ENCODE data around the gene LRRC45.

LRRC45 gene

DNA sequence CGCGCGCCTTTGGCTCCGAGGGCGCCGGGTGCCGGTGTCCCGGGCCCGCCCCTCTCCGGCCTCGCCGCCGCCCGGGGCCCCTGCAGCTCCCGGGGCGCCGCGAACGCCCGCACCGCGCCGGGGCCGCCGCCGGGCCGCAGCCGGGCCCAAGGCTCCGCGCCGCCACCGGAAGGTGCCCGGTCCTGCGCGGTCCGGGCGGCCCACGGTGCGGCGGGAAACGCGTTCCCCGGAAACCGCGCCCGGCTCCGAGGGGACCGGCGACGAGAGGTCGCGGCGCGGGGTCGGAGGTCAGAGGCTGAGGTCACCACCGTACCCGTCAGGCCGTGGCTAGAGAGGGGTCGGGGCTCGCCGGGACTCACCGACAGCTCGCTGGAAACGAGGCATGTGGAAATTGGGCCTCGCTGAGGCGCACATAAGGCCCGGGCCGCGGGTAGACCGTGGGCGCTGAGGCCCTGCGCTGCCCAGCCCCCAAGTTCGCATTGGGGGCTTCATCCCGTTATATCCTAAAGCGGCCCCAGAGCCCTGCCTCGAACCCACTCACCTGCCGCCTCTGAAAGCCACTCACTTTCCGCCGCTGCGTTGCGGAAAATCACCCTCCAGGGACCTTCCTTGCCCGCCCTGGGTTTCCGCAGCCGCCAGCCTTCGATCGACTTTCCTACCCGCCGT lies 42.7 kb downstream of the LRRC45 start, which contains the start of gene DUS1L:
Gene DUS1L, minus strand, starts transcription at position 167 of the 666 bp plus-strand sequence. CDS start 745 bp downstream, outside the sequence.
- DNase-seq, result no peak

DNA sequence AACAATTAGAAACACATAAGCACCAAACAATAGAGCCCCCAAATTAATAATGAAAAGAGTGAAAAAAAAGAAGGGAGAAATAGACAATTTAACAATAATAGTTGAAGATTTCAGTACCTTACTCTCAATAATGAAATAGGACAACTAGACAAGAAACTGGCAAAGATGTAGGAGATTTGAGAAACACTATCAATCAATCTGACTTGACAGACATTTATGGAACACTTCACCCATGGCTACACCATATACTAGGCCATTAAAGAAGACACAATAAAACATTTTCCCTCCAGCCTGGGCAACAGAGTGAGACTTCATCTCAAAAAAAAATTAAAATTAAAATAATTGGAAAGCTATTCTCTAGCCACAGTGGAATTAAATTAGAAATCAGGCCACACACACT lies 47.5 kb downstream of the LRRC45 start:
- DNase-seq, result no peak

DNA sequence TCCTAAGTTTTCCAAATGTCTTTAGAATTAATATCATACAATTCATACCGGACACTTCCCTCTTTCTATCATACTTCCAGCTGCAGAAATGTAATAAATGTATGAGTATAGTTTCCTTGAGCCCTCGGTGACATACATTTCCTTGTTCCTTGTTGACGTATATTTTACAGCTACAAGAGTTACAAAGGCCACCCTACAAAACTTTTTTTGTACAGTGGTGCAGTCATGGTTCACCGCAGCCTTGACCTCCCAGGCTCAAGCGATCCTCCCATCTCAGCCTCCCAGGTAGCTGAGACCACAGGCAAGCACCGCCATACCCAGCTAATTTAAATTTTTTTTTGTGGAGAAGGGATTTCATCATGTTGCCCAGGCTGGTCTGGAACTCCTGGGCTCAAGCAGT lies 49.7 kb downstream of the LRRC45 start:
- no peak for DNase-seq

DNA sequence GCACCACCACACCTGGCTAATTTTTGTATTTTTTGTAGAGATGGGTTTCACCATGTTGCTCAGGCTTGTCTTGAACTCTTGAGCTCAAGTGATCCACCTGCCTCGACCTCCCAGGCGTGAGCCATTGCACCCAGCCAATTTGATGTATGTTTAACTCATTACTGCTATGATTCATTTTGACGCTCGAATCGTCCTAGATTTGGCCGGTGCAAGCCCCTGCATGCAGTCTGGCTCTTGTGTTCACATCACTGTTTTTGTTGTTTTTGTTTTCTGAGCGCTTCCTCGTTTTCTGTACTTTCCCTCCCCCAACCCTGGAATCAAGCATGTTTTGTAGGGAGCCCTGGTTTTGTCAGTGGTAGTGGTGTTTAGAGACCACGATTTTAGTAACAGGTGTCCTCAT lies 50.3 kb downstream of the LRRC45 start:
- no peak for DNase-seq

DNA sequence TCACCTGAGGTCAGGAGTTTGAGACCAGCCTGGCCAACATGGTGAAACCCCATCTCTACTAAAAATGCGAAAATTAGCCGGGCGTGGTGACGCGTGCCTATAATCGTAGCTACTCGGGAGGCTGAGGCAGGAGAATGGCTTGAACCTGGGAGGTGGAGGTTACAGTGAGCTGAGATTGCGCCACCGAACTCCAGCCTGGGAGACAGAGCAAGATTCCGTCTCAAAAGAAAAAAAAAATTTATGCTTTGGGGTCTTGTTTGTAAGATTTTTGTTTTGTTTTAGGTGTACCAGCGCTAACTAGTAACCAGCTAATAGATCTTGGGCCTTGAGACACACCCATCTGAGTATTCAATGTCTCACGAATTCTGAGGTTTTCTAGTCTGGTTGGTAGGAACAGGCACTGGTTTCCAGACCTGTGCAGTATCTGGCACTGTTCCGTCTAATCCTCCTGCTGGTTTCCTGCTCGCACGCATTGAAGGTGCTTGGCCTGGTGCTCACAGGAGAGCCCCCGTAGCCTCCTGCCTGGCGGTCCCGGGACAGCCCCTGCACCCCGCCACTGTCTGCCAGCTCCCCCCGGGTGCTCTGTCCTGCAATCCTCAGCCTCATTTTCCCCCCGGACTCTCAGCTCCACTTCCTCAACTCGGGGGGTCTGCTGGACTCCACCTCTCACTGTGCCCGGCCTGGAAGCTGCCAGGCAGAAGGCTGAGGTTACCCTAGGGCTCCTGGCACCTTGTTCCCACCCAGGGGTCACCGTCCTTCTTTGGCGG lies 53.1 kb downstream of the LRRC45 start:
- DNase-seq, result no peak

DNA sequence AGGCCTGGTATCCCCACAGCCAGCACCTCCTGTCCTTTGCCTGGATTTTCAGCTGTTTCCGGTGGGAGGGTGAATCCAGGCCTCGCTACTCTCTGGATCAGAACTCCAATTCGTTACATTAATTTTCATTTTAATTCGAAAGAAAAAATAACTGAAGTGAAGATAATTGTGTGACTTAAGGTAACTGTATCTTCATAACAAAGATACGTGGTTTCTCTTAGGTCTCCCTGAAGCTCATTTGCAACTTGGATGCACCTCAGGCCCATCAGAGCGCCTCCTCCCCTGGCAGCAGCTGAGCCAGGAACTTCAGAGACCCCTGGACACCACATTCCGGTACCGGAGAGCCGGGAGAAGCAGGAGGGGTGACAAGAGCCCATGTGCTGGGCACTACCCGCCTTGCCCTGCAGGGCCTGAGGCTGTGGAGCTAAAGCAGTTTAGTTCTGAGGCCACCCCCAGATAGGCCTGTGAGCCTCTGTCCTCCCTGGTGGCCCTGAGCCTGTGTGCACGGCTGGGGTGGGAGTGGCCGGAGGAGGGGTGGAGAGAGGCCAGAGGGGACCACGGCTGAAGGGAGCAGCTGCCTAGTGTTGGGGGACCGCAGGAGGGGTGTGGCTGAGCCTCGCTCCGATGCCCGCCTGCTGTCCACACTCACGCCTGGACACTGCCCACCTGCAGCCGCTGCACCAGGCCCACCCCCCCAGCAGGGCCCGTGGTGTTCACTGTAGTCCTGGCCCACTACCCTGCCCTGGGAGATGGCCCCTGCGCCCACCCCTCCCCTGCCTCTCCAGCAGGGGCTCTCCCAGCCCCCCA lies 53.9 kb downstream of the LRRC45 start:
- DNase-seq, result no peak

DNA sequence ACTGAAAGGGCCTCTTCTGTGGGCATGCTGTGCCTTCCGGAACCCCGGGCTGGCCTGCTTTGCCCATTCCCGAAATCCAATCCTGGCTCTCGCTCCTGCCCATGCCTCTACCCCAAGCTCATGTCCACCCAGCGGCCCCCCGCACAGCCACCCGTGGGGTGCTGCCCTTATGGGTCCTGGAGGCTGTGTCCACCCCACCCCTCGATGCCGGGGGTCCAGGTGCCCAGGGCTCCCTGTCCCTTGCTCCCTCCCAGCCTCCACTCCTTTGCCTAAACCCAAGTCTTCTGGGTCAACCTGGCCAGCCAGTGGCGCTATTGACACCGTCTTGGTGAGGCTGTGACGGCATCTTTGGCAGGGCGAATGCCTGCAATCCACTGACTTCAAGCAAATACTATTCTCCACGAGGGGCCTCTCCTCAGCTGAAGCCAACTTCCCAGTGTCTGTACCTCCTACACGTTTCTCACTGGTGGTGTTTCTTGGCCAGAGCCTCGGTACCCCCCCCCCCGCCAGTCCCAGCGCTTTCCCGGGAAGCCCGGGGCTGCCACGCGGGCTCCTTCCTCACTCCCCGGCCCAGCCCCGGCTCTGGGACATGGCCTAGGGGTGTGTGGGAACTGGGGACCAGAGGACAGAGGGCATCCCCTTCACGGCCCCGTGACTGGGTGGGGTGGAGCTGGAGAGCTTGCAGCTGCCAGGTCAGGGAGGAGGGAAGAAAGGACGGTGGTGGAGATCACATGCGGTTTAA lies 54.7 kb downstream of the LRRC45 start:
- DNase-seq, result no peak

DNA sequence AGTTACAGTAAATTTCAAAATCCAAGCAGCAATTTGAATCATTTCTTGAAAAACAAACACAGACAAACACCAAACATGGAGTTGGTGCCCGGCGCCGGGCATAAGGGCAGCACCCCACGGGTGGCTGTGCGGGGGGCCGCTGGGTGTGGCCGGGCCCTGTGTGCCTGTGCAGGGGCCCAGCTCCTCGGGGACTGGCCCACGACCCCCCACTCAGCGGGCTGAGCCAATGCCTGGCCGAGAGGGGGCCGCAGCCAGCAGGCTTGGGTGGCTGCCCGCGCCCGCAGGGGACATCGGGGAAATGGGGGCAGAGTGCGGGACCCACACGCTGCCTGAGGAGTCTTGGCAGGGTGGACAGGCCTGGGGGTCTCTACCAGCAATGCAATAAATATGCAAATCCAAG lies 55.3 kb downstream of the LRRC45 start:
- DNase-seq, result no peak

DNA sequence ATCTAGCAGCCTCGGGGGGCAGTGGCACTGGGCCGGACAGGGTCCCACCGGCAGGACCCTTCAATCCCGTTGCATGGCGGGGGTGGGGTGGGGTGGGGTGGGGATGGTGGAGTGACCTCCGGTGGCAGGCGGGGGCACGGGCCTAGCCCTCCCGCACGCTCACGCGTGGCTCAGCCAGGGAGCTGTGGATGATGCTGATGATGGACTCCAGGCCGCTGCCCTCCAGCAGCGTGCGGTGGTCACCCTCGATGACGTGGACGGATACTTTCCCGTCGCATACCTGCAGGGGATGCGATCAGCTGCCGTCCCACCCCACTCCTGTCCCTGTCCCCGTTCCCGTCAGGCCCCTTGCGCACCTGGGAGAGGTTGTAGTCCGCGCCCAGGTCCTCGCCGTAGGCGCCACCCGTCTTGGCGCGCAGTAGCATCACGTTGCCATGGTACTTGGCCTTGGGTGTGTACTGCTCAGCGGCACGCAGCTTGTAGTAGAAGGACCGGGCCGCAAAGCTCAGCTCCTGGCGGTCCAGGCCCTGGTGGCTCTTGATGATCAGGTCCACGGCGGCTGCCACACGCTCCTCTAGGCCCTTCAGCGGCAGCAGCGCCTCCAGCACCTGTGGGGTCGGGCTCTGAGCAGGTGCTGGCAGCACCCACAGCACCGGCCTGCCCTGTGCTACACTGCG lies 56.0 kb downstream of the LRRC45 start:
- no peak for DNase-seq

DNA sequence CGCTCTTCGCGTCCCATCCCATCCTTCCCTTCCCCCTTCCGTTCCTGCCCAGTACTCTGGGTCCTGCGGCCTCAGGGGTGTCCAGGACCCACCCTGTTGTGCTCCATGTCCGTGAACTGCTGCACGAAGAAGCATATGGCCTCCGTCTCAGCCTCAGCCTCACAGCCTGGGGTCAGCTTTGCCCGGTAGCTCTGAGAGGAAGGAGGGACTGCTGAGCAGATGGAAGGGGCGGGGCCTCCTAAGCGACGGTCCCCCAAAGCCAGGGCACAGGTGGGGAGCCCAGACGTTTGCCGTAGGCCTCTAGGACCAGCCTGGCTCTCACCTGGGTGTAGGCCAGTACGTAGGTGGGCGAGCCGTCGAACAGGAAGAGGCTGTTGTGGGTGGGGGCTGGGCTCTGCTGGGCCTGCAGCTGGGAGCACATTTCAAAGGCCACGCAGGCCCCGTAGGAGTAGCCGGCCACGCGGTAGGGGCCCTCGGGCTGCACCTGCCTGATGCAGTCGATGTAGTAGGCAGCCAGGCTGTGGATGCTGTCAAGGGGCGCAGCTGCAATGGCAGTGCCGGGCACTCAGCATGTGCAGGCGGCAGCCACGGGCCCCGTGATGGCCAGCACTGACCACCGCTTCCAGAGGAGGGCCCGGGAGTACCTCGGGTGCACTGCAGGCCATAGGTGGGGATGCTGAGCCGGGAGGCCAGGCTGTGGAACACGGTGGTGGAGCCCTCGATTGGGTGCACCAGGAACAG lies 57.1 kb downstream of the LRRC45 start:
- DNase-seq, result no peak
